ENCODE measurements around the gene HMSD.

DNA sequence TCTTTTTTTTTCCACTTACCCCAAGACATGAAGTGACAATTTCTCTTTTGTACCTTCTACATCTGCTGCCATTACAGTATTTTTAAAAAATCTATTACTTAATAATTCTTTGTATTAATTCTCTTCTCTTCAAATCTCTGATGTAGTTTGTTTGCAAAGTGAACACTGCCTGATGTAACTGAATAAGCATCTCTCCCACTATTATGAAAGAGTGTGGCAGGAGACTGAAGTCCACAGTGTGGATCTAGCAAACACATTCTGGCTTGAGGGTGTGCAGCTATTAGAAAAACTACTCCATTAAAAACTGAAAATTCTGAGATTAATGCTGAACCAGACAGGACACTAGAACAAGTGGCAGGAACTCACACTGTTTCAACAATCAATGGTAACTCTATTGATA lies 15.8 kb downstream of the HMSD start:
- TF ChIP-seq NFIC (IDR thresholded peaks at IDR 0.05; ENCODE audit: borderline replicate concordance) (no peak), GABPA (IDR thresholded peaks at IDR 0.05; ENCODE audit: low read depth) (no peak), RXRA (IDR thresholded peaks at IDR 0.05; ENCODE audit: borderline replicate concordance, low read depth) (no peak), ELF1 (IDR thresholded peaks at IDR 0.05) (no peak), EZH2phosphoT487 (IDR thresholded peaks at IDR 0.05; ENCODE audit: borderline replicate concordance, low read depth) (no peak), YY1 (IDR thresholded peaks at IDR 0.05; ENCODE audit: low read depth) (no peak), RCOR1 (IDR thresholded peaks at IDR 0.05; ENCODE audit: low read length) (no peak), MXI1 (IDR thresholded peaks at IDR 0.05; ENCODE audit: low read depth, low read length) (no peak), RAD21 (IDR thresholded peaks at IDR 0.05; ENCODE audit: low read length) (no peak), EP300 (IDR thresholded peaks at IDR 0.05; ENCODE audit: borderline replicate concordance in 1 of 2, low read depth in 1 of 2, low read length in 1 of 2) (no peak), TAF1 (IDR thresholded peaks at IDR 0.05; ENCODE audit: borderline replicate concordance, low read depth, low read length) (no peak)
- TF ChIP-seq, protein P1, sequence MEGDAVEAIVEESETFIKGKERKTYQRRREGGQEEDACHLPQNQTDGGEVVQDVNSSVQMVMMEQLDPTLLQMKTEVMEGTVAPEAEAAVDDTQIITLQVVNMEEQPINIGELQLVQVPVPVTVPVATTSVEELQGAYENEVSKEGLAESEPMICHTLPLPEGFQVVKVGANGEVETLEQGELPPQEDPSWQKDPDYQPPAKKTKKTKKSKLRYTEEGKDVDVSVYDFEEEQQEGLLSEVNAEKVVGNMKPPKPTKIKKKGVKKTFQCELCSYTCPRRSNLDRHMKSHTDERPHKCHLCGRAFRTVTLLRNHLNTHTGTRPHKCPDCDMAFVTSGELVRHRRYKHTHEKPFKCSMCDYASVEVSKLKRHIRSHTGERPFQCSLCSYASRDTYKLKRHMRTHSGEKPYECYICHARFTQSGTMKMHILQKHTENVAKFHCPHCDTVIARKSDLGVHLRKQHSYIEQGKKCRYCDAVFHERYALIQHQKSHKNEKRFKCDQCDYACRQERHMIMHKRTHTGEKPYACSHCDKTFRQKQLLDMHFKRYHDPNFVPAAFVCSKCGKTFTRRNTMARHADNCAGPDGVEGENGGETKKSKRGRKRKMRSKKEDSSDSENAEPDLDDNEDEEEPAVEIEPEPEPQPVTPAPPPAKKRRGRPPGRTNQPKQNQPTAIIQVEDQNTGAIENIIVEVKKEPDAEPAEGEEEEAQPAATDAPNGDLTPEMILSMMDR (IDR thresholded peaks at IDR 0.05): no peak
- TF ChIP-seq, protein P2, sequence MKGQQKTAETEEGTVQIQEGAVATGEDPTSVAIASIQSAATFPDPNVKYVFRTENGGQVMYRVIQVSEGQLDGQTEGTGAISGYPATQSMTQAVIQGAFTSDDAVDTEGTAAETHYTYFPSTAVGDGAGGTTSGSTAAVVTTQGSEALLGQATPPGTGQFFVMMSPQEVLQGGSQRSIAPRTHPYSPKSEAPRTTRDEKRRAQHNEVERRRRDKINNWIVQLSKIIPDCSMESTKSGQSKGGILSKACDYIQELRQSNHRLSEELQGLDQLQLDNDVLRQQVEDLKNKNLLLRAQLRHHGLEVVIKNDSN (IDR thresholded peaks at IDR 0.05; ENCODE audit: borderline replicate concordance, low read depth): no peak
- TF ChIP-seq, protein P3, sequence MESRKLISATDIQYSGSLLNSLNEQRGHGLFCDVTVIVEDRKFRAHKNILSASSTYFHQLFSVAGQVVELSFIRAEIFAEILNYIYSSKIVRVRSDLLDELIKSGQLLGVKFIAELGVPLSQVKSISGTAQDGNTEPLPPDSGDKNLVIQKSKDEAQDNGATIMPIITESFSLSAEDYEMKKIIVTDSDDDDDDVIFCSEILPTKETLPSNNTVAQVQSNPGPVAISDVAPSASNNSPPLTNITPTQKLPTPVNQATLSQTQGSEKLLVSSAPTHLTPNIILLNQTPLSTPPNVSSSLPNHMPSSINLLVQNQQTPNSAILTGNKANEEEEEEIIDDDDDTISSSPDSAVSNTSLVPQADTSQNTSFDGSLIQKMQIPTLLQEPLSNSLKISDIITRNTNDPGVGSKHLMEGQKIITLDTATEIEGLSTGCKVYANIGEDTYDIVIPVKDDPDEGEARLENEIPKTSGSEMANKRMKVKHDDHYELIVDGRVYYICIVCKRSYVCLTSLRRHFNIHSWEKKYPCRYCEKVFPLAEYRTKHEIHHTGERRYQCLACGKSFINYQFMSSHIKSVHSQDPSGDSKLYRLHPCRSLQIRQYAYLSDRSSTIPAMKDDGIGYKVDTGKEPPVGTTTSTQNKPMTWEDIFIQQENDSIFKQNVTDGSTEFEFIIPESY (IDR thresholded peaks at IDR 0.05; ENCODE audit: borderline replicate concordance, low read depth): no peak
